Esophagus squamous epithelium (tissue), 4 donors: Measurements from ENCODE around the gene CDHR3.

Experiments
- POLR2A ChIP-seq, 4 donors: fragments of 450-650 bp; IDR thresholded peaks; one replicate each; pipeline ENCODE4 v1.6.1; 2017; ENCODE audit warnings: antibody characterized with exemption in 4 of 4, mild to moderate bottlenecking in 4 of 4, moderate library complexity in 3 of 4
- TF ChIP-seq, protein P1 (sequence below), 6 experiments: fragments of 450-650 bp in 4 of 6; fragments of 200-600 bp in 2 of 6; sonication (generic) in 2 of 6; IDR thresholded peaks; one replicate each; pipeline ENCODE4 v1.5.1; 2016 to 2019; ENCODE audit warnings: antibody characterized with exemption in 6 of 6, mild to moderate bottlenecking in 4 of 6, moderate library complexity in 4 of 6

DNA sequence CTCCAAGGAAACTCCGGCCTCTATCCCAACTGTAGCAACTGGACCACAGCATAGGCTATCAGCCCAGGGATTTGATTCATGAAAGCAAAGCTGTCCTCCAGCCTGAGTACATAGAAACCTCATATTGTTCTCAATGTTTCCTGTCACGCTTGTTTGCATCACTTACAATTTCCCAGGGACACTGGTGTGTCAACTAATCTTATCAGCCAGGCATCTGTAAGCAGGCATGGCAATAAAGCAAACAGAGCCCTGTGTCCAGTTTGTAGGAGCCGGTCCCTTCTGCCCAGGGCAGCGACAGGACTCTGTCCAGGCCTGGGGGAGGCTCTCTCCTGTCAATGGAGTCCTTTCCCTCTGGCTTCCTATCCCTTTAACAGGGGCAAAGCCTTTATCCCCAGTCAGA is 23.0 kb upstream of the CDHR3 start:
- TF ChIP-seq POLR2A (IDR thresholded peaks at IDR 0.05): no peak
- TF ChIP-seq, protein P1, sequence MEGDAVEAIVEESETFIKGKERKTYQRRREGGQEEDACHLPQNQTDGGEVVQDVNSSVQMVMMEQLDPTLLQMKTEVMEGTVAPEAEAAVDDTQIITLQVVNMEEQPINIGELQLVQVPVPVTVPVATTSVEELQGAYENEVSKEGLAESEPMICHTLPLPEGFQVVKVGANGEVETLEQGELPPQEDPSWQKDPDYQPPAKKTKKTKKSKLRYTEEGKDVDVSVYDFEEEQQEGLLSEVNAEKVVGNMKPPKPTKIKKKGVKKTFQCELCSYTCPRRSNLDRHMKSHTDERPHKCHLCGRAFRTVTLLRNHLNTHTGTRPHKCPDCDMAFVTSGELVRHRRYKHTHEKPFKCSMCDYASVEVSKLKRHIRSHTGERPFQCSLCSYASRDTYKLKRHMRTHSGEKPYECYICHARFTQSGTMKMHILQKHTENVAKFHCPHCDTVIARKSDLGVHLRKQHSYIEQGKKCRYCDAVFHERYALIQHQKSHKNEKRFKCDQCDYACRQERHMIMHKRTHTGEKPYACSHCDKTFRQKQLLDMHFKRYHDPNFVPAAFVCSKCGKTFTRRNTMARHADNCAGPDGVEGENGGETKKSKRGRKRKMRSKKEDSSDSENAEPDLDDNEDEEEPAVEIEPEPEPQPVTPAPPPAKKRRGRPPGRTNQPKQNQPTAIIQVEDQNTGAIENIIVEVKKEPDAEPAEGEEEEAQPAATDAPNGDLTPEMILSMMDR (IDR thresholded peaks at IDR 0.05): no peak
